Fibroblast of lung (primary cell): Measurements from ENCODE around the gene MORF4L2.

Source experiments
- EZH2 ChIP-seq: IDR thresholded peaks from 2 replicates; pipeline ENCODE4 v1.5.1; 2012; ENCODE audit warnings: low read length, control low read depth, mild to moderate bottlenecking; ENCODE audit errors: missing control alignments
- TF ChIP-seq, protein P1 (sequence below), 2 donors: IDR thresholded peaks in 1 of 2; conservative IDR thresholded peaks in 1 of 2; 1 replicate in 1 of 2; 2 replicates in 1 of 2; pipeline ENCODE4 v1.5.1; 2011 to 2012; ENCODE audit warnings: low read length in 2 of 2, control low read depth in 1 of 2, inconsistent platforms in 1 of 2, low read depth in 1 of 2, mild to moderate bottlenecking in 1 of 2

DNA sequence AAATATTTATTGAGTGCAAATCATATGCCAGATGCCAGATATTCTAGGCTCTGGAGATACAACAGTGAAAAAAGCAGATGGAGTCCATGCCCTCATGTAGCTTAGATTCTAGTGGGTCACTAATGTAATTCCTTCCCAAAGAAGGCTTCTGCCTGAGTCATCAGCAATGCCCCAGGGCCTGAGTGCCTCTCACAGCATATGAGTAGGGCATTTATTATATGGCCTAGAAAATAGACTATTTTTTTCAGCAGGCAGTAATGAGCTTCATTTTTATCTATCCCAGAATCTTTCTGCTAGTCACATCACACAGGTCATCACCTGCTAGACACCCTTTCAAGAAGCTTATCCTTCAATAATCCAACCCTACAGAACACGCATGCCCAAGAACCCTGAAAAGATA lies 46.5 kb upstream of the MORF4L2 start:
- TF ChIP-seq, protein P1, sequence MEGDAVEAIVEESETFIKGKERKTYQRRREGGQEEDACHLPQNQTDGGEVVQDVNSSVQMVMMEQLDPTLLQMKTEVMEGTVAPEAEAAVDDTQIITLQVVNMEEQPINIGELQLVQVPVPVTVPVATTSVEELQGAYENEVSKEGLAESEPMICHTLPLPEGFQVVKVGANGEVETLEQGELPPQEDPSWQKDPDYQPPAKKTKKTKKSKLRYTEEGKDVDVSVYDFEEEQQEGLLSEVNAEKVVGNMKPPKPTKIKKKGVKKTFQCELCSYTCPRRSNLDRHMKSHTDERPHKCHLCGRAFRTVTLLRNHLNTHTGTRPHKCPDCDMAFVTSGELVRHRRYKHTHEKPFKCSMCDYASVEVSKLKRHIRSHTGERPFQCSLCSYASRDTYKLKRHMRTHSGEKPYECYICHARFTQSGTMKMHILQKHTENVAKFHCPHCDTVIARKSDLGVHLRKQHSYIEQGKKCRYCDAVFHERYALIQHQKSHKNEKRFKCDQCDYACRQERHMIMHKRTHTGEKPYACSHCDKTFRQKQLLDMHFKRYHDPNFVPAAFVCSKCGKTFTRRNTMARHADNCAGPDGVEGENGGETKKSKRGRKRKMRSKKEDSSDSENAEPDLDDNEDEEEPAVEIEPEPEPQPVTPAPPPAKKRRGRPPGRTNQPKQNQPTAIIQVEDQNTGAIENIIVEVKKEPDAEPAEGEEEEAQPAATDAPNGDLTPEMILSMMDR (conservative IDR thresholded peaks at IDR 0.05 in 1 of 2, IDR thresholded peaks at IDR 0.05 in 1 of 2; ENCODE audit: low read depth in 1 of 2, low read length in 2 of 2): no peak
- no peak for TF ChIP-seq EZH2
